LNCAP (cell line): Measurements from ENCODE around the gene EXOSC9.

ENCODE experiments used
- TF ChIP-seq, protein P1 (sequence below): fragments of 450-650 bp; IDR thresholded peaks from 2 replicates; pipeline ENCODE4 v1.5.1; 2017; ENCODE audit warnings: mild to moderate bottlenecking

Gene EXOSC9

DNA sequence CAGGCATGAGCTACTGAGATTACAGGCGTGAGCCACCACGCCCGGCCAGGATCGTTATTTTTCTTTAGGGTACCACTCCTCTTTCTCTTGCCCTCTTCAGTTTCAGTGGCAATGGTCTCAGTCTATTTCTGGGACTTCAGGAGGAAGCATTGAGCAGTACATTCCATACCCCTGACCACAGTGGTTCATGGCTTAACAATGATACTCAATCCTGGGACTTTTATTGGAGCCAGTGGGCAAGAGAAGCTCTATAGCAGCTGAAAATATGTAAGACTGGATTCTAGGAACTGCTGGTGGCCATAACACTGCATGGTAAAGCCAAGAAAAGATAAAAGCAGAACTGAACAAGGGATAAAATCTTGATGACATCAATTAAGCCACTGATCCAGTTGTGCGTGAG is 28.4 kb downstream of the EXOSC9 start:
- TF ChIP-seq, protein P1, sequence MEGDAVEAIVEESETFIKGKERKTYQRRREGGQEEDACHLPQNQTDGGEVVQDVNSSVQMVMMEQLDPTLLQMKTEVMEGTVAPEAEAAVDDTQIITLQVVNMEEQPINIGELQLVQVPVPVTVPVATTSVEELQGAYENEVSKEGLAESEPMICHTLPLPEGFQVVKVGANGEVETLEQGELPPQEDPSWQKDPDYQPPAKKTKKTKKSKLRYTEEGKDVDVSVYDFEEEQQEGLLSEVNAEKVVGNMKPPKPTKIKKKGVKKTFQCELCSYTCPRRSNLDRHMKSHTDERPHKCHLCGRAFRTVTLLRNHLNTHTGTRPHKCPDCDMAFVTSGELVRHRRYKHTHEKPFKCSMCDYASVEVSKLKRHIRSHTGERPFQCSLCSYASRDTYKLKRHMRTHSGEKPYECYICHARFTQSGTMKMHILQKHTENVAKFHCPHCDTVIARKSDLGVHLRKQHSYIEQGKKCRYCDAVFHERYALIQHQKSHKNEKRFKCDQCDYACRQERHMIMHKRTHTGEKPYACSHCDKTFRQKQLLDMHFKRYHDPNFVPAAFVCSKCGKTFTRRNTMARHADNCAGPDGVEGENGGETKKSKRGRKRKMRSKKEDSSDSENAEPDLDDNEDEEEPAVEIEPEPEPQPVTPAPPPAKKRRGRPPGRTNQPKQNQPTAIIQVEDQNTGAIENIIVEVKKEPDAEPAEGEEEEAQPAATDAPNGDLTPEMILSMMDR: no peak

DNA sequence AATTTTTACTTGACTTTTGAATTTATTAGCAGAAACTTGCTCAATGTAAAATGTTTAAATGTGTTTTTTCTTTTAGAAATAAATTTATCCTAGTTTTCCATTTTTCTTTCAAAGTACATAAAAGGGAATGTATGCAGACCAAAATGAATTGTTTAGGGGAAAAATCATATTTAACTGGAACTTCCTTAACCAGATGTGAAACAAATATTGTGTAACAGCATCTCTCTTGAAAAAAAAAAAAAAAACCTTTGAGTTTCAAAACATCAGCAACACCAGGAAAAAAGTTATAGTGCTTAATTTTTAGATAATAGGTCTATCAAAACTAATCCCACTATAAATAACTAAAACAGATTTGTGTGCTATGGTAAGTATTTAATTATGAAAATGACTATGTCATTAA is 37.0 kb downstream of the EXOSC9 start:
- TF ChIP-seq, protein P1: no peak

DNA sequence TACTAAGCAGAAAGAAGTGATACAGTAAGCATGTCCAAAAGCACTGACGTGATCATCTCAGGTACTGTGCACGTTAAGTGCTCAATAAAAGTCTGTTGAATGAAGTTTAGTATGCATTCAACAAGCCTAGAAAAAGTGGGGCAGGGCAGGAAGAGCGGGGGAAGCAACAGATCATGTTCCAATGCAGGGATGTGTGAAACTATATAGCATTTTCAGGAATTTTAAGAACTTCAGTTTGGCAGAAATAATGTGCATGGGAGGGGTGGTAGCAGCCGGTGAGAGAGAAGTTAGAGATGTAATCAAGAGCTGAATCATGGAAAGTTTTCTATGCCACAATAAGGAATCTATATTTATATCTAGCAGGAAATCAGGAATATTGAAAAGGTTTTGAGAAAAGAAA is 41.7 kb downstream of the EXOSC9 start:
- TF ChIP-seq, protein P1: no peak

DNA sequence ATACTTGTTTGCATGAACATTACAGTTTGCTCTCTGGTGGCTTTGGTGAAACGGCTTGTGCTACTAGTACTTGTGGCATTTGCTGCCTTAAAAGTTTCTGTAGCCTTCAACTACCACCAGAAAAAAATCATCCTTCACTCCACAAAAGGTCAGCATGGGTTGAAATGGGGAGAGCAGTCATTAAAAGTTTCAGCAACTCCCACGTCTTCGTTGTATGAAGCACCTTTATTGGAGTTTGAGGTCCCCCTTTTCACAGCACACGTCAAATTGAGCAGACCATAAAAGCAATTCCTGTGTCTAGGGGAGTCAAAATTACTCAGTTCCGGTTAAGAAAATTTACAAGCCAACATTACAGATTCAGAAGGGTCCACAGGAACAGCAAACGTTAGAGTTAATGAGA is 45.5 kb downstream of the EXOSC9 start:
- TF ChIP-seq, protein P1: no peak

DNA sequence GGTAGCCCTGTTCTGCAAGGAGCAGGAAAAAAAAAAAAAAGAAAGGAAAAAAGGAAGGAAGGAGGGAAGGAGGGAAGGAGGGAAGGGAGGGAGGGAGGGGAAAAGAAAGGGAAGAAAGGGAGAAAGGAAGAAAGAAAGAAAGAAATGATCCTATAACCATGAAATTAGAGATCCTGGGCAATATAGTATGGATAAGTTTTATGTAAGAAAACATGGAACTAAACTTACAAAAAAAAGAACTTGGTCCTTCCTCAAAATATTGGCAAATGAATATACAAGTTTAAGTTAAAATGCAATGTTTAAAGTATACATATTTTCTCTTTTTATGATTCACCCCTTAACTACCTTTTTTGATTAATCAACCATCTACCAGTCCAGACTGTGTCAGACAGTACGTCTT is 50.2 kb downstream of the EXOSC9 start:
- TF ChIP-seq, protein P1: no peak

DNA sequence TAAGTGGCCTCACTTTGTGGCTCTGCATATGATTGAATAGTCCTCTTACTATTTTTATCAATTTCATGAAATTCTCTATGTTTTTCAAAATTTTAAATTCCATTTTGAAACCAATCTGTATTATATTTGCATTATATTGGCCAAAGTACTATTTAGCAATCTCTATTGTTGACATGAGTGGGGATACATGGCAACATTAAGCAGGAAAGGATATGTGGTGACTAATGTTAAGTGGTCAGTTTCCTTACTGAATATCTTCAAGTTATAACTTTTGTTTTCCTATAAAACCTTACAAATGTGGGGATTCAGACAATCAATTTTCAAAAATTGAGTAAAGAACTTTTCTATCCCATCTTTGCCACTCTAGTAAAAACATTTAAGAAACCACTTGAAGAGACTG is 59.0 kb downstream of the EXOSC9 start:
- TF ChIP-seq, protein P1: no peak

DNA sequence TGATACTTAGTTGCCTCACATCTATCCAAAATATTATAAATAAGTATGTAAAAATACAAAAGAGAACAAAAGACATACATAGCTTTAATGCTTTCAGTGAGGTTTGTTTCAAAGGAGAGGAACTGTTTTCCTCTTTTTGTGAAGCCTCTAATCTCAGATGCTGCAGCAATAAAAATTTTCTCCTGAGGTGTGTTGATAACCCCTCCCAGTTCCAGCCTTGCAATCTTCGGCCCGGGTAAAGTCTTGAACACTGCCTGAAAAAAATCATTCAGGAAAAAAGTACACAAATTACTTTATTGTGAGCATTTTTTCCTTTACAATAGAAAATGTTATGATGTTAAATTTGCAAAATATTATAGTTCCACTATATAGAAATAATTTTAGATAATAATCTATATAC is 60.3 kb downstream of the EXOSC9 start:
- TF ChIP-seq, protein P1: no peak

DNA sequence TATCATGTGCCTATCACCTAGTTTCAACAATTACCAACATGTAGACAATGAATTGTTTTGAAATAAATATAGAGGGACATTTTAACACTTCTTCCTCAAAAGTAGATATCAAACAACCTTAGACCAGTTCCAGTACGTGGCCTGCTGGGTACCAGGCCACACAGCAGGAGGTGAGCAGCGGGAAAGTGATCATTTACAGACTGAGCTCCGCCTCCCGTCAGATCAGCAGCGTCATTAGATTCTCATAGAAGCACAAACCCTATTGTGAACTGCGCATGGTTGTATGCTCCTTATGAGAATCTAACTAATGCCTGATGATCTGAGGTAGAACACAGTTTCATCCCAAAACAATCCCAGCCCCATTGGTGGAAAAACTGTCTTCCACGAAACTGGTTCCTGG is 62.7 kb downstream of the EXOSC9 start:
- TF ChIP-seq, protein P1: no peak
